Progenitor cell of endocrine pancreas (in vitro differentiated cells): ENCODE data around the gene TFAP2A. TPM values are rescaled to one million over a fixed set of nuclear protein-coding genes. Genes with fewer than 3 reads are reported as not detected.

Experiments used
- DNase-seq: peaks from one replicate; pipeline ENCODE4 v3.0.0; 2021; ENCODE audit warnings: low spot score; ENCODE audit not compliant: unreplicated experiment
- H3K27ac Mint-ChIP-seq: 2 replicates; pipeline ENCODE4 v1.8.0; 2021; ENCODE audit warnings: mild to moderate bottlenecking, moderate library complexity, mixed read lengths
- H3K27me3 Mint-ChIP-seq: 2 replicates; pipeline ENCODE4 v1.8.0; 2021; ENCODE audit warnings: mixed read lengths
- H3K36me3 Mint-ChIP-seq: 2 replicates; pipeline ENCODE4 v1.8.0; 2022; ENCODE audit warnings: mixed read lengths; ENCODE audit not compliant: insufficient read depth
- H3K4me1 Mint-ChIP-seq: 2 replicates; pipeline ENCODE4 v1.8.0; 2021; ENCODE audit warnings: low read depth, mixed read lengths
- H3K4me3 Mint-ChIP-seq: 2 replicates; pipeline ENCODE4 v1.8.0; 2021; ENCODE audit warnings: low read depth, mild to moderate bottlenecking, moderate library complexity, mixed read lengths
- H3K9me3 Mint-ChIP-seq: 2 replicates; pipeline ENCODE4 v1.8.0; 2021; ENCODE audit warnings: low read depth, mixed read lengths
- total RNA-seq: library from RNA; stranded (reverse); gene quantifications from 2 replicates; pipeline ENCODE4 v1.2.1, GENCODE V29; 2021
- TF ChIP-seq, protein P1 (sequence below): fragments of 200-600 bp; sonication (generic); IDR thresholded peaks from one replicate; pipeline ENCODE4 v1.5.0; 2021; ENCODE audit warnings: antibody characterized with exemption, mild to moderate bottlenecking; ENCODE audit not compliant: unreplicated experiment

TFAP2A gene
- total RNA-seq, 1 donor from 2014 or later = 4.7 TPM

GRCh38 chr6:10404107-10404798 is 10.6 kb downstream of the TFAP2A start:
- peak overlapping the region; percentile 75 for H3K4me3 Mint-ChIP-seq
- TF ChIP-seq, protein P1, sequence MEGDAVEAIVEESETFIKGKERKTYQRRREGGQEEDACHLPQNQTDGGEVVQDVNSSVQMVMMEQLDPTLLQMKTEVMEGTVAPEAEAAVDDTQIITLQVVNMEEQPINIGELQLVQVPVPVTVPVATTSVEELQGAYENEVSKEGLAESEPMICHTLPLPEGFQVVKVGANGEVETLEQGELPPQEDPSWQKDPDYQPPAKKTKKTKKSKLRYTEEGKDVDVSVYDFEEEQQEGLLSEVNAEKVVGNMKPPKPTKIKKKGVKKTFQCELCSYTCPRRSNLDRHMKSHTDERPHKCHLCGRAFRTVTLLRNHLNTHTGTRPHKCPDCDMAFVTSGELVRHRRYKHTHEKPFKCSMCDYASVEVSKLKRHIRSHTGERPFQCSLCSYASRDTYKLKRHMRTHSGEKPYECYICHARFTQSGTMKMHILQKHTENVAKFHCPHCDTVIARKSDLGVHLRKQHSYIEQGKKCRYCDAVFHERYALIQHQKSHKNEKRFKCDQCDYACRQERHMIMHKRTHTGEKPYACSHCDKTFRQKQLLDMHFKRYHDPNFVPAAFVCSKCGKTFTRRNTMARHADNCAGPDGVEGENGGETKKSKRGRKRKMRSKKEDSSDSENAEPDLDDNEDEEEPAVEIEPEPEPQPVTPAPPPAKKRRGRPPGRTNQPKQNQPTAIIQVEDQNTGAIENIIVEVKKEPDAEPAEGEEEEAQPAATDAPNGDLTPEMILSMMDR = peak; percentile 57
- peak; percentile 91 for DNase-seq
- H3K4me1 Mint-ChIP-seq = peaks cover 7% of the 10 kb centered on the region
- H3K27me3 Mint-ChIP-seq = peaks cover 93% of the 10 kb centered on the region
- peak overlapping the region; percentile 93 for H3K27ac Mint-ChIP-seq
- H3K9me3 Mint-ChIP-seq = no peaks in the 10 kb centered on the region
- H3K36me3 Mint-ChIP-seq = no peaks in the 10 kb centered on the region

DNA sequence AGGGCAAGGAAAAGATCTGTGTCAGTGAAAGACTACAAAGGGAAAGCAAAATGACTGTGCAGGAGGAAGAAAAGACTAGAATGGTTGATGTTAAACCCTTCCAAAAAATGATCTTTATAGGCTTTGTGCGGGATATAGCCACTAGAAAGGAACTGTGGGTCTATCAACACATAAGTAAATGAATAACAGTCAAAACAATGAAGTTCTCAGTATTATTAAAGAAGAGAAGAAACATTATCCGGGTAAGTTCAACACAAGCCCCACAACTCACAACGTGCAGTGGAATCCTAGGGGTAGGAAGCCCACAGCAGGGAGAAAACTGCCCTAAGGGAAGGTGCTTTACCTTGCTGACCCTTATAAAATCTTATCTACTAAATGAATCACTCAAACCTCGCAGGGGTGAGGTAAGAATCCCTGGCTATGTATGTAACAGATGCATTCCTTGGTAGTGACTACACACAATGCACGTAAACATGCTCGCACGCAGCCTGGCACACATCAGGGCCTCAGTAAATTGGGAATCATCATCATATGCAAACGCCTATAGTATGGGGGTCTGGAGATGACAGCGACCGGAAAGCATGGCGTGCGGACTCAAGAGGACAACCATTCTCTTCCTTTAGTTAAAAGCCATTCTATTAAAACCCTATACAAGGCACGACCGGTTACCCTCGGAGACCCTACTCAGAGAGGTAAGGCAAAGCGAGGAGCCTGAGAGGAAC is 11.3 kb downstream of the TFAP2A start:
- Mint-ChIP-seq H3K4me1 (peaks cover 7% of the 10 kb centered on the region), H3K27ac (peak overlapping the region; percentile 93), H3K9me3 (no peaks in the 10 kb centered on the region), H3K36me3 (no peaks in the 10 kb centered on the region), H3K4me3 (peak overlapping the region; percentile 75), H3K27me3 (peaks cover 93% of the 10 kb centered on the region)
- no peak for DNase-seq
- TF ChIP-seq, protein P1 = no peak

DNA sequence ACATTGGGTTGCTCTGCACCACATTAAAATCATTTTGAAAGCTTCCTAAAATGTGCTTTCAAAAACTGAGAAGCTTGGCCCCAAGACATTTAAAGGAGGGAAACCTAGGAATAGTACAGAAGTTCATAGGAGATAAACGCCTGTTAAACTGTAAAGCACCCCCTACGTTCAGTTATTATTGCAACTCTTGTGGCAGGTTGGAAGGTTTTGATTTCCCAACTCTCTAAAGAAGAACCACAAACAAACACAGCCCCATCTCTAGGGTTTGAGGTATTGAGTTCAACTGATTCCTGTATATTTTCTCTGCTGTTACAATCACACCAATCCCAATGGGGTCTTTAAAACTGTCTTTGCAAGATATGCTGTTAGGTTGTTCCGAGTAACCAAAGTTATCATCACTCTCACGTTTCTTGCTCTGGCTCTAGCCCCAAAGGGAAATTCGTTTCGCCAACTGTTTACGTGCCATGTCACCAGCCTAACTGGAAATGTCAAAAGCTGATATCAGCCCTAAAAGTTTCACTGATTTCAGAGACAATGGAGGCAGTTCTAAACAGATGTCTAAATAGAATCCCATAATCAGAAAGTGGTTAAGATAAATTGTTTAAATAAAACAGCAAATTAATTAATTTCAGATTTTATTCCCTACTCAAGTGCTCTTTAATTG is 12.1 kb downstream of the TFAP2A start:
- H3K4me1 Mint-ChIP-seq = peaks cover 8% of the 10 kb centered on the region
- no peak for DNase-seq
- peak overlapping the region; percentile 75 for H3K4me3 Mint-ChIP-seq
- no peaks in the 10 kb centered on the region for H3K9me3 Mint-ChIP-seq
- TF ChIP-seq, protein P1 = no peak
- H3K36me3 Mint-ChIP-seq = no peaks in the 10 kb centered on the region
- H3K27me3 Mint-ChIP-seq = peaks cover 93% of the 10 kb centered on the region
- no peak overlapping the region for H3K27ac Mint-ChIP-seq

DNA sequence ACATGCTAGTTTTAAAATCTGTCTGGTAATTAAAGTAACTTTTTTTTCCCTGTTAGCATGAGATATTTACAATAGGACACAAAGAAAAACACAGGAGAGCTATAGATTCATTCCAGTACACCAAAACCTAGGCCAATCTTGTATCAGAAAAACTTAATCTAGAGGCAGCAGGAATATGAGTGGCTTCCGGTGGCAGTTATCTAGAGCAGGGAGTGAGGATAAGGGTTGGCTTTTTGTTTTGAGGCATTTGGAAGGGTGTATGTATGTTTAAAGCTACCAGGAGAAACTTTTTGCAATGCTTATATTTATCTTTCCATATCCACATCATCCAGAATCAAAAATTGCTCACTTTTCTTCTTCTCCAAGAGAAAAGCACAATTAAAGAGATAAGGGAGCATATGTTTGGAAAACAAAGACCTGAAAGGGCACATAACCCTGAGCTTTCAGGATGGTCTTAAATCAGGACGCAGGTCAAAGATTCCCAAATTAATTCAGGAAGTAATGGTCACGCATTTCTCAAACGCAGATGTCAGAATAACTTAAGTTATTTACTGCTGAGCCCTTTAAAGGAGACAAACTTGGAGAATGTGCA is 13.1 kb downstream of the TFAP2A start:
- Mint-ChIP-seq H3K4me1 (peaks cover 8% of the 10 kb centered on the region), H3K4me3 (no peak overlapping the region), H3K9me3 (no peaks in the 10 kb centered on the region), H3K27ac (no peak overlapping the region), H3K36me3 (no peaks in the 10 kb centered on the region), H3K27me3 (peaks cover 93% of the 10 kb centered on the region)
- DNase-seq = no peak
- TF ChIP-seq, protein P1 = no peak

- no peak for DNase-seq
- Mint-ChIP-seq H3K36me3 (no peaks in the 10 kb centered on the region), H3K27ac (no peak overlapping the region), H3K27me3 (peaks cover 92% of the 10 kb centered on the region), H3K9me3 (no peaks in the 10 kb centered on the region), H3K4me3 (no peak overlapping the region), H3K4me1 (peaks cover 8% of the 10 kb centered on the region)
- TF ChIP-seq, protein P1 = no peak
Observed at GRCh38 chr6:10401004-10401536, 13.8 kb downstream of the TFAP2A start.
